GM23248 (cell line): ENCODE data around the gene THUMPD3.

Experiments used
- EZH2 ChIP-seq: fragments of 200-600 bp; sonication (generic); IDR thresholded peaks from 2 replicates; pipeline ENCODE4 v1.6.1; 2018; ENCODE audit warnings: antibody characterized with exemption, mild to moderate bottlenecking; ENCODE audit not compliant: insufficient read depth, poor library complexity, severe bottlenecking
- EZH2phosphoT487 ChIP-seq: fragments of 200-600 bp; sonication (generic); IDR thresholded peaks from 2 replicates; pipeline ENCODE4 v1.6.1; 2018; ENCODE audit warnings: antibody characterized with exemption, moderate library complexity, mild to moderate bottlenecking, low read depth; ENCODE audit not compliant: insufficient read depth

DNA sequence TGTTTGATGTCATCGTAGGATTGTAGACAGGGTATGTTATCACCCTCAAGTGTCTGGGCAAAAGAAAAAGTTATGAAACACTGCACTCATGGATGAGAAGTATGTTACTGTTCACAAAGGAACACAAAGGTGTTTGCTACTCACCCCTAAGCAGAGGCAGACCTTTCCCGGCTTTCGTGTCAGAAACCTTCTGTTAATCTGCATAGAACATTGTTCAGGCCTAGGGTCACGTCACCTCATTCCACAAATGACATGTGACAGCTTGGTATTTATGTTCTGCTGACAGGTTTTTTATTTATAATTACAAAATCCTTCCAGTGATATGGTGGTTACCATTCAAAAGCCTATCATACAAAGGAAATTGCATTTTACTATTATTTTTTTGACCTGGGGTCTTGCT, 16.5 kb downstream of the THUMPD3 start:
- TF ChIP-seq EZH2 (no peak), EZH2phosphoT487 (no peak)
